Activated CD4-positive, alpha-beta T cell treated with anti-CD3 and anti-CD28 coated beads, Interleukin-2, amount 50 U/mL, for 24 hours (primary cell): Measurements from ENCODE around the gene VDAC1.

Experiments used
- DNase-seq, 2 donors: peaks; one replicate each; pipeline ENCODE4 v3.0.0-alpha.2; 2020; ENCODE audit warnings: low read depth in 1 of 2, low spot score in 1 of 2

The VDAC1 gene

DNA sequence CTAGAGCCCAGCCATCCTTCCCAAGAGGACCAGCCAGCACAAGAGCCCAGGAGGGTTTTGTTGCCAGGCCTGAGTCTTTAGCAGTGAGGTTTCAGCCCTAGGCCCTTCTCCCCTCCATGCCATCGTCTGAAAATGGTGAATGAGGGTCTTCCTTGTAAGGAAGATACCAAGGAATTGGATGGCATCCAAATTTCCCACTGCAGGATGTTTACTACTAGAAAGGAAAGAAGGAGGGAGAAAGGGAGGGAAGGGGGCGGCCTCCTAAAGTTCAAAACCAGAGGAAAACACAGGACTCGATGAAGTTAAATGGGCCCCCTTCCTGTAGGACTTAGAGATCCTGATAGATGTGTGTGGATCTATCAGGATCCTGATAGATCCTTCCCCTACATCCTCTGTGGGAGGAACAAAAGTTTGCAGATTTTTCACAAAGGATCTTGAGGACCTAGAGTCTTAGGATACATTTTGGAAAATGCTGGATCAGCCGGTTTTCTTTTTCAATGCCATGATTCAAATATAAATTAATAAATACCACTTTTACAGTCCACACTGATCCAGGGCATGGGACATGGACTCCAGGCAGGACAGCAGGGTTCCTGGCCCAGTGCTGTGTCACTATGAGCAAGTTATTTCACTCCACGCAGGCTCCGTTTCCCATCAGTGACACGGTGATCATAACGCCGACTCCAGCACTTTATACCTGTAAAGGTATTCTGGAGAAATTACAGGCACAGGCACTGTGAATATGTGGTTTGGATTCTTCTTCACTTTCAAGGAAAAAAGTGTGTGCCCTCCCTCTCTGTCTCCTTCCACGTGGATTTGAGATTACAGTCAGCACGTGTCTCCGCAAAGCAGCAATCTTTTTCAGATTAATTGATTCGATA lies 77.2 kb downstream of the VDAC1 start:
- no peak for DNase-seq

DNA sequence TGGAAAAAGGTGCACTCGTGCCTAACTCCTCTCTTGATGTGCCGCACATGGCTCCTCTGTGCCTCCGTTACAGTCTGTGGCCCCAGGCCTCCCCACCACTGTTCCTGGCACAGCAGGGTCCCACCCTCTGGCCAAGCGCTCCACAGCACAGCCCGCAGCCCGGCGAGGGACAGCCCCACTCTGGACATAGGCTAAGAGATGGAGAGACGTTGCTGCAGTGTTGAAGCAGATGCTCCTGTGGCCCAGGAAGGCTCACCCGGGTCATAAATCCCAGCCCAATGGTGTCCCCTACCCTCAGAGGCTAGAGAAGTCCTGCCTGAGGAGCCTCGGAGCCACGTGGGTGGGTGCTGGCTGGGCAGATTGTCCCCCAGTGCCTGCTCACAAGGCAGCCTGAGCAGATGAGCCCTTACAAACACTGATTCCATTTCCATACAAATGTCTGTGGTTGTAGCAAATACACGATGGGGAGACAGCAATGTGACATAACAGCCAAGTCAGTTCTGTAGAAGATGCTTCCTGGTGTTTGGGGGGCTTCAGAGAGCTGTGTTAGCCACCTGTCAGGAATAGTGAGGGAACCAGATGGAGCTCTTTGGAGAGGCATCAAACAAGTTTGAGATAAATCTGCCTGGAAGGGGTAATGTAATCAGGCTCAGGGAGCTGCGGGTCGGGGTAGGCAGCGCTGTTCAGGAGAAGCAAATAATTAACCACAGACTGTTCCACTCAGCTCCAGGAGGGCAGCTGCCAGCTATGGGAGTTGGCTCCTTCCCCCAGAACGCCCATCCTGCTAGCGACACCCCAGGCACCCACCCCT lies 78.1 kb downstream of the VDAC1 start:
- no peak for DNase-seq

DNA sequence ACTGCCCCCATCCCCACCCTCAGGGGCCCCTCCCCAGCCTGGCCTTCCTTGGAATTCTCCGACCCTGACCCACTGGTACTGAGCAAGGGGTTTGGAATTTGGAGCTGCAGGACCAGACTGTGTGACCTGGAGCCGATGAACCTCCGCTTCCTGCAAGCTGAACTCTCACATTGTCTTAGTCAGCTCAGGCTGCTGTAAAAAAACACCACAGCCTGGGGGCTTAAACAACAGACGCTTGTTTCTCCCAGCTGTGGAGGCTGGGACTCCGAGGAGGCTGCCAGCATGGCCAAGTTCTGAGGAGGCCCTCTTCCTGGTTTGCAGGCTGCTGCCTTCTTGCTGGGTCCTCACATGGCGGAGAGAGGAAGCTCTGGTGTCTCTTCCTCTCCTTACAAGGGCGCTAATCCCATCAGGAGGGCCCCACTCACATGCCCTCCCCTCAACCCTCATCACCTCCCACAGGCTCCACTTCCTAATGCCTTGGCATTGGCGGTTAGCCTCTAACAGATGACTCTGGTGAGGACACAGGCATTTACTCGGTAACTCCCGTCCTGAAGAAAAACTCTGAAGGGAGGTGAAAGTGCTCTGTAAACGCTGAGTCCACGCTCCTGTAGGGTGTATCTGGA lies 78.8 kb downstream of the VDAC1 start:
- DNase-seq, result no peak

DNA sequence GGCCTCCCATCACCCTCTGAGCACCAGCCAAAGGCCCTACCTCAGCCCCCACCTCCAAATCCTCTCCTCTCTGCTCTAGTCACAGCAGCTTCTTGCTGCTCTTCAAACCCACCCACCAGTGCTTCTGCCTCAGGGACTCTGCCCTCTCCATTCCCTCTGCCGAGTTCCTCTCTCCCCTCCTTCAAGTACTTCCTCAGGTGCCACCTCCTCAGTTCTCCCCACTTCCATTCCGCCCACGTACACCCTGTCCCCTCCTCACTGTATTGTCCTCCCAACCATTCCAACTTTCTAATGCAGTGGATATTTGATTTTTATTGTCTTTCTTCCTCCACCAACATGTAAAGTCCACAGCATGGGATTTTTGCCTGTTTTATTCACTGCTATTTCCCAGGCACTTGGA lies 79.5 kb downstream of the VDAC1 start:
- no peak for DNase-seq

DNA sequence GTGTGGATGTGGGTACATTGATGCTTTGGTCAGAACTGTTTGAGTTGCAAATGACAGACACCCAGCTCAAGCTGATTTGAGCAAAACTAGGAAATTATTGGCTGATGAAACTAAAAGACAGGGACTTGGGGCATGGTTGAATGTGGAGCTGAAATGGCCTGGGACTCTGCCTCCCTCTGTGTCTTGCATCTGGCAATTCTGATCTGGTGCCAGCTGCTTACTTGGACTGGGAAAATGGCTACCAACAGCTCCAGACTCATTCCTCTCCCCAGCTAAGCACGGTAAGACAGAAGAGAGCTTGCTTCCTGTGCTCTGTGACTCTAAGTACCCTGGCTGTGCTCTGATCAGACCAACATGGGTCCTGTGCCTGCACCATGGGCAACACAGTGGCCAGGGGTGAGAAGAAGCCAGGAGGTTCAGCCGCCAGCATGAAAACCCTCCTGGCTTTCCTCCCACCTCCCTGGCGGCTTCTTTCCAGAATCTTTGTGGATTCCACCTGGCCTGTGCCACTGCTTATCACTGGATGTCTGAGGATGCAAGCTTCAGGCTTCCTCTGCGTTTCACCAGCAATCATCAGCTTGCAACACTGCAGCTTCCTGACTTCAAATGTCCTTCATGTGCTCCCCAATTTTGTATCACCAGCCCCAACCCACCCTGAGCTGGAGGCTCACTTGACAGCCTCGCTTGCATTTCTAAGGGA lies 80.4 kb downstream of the VDAC1 start:
- no peak for DNase-seq

DNA sequence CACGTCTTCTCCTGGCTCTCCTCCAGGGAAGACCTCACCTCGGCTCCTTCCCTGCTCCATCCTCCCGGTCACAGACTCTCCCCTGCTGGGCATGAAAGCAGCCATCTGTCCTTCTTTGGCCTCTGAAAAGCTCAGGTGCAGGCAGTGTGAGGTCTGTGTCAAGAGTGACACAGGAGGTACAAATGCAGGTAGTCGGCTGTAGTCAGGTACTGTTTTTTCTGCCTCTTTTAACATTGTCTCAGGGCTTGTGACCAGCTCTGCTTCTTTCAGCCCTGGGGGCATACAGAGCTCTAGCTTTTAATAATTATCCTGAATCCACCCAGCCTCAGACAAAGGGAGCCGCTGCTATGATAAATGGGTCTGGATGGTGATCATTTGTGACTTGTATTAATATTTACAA lies 82.8 kb downstream of the VDAC1 start:
- no peak for DNase-seq
